Adrenal gland (tissue), 5 donors: ENCODE results near the gene PYGB.

ENCODE experiments used
- CTCF ChIP-seq, 6 experiments: fragments of 450-650 bp in 4 of 6; fragments of 200-600 bp in 2 of 6; sonication (generic) in 1 of 6; IDR thresholded peaks; 1 replicate in 5 of 6; 2 replicates in 1 of 6; pipeline versions ENCODE4 v1.5.1 to v1.8.0; 2016 to 2021; ENCODE audit warnings: antibody characterized with exemption in 6 of 6, mild to moderate bottlenecking in 2 of 6, moderate library complexity in 1 of 6
- POLR2A ChIP-seq, 2 donors: fragments of 450-650 bp; IDR thresholded peaks; one replicate each; pipeline ENCODE4 v1.6.1; 2017; ENCODE audit warnings: antibody characterized with exemption in 2 of 2, mild to moderate bottlenecking in 2 of 2, moderate library complexity in 1 of 2
- donor health status: DM: no; HTN: no; CAD: no.

- TF ChIP-seq POLR2A (IDR thresholded peaks at IDR 0.05) (no peak), CTCF (IDR thresholded peaks at IDR 0.05) (no peak)
These were observed 90.5 kb downstream of the PYGB start for GRCh38 chr20:25338112-25339023.
